Activated CD8-positive, alpha-beta memory T cell treated with anti-CD3 and anti-CD28 coated beads, Interleukin-2, amount 50 U/mL, for 1 hour (primary cell): ENCODE data around the gene STK36.

Source experiments
- DNase-seq: peaks from one replicate; pipeline ENCODE4 v3.0.0-alpha.2; 2020; ENCODE audit errors: extremely low read depth

STK36 gene

GRCh38 chr2:218746960-218747359 lies 75.1 kb downstream of the STK36 start:
- no peak for DNase-seq

- DNase-seq = no peak
Observed at GRCh38 chr2:218748741-218749441, 77.0 kb downstream of the STK36 start.
